Ovary (tissue), 9 donors: ENCODE data around the gene CYCS. TPM values are rescaled to one million over a fixed set of nuclear protein-coding genes. Genes with fewer than 3 reads are reported as not detected.
A peak's percentile ranks its signal among the peaks of the same experiment; 100 is the strongest.
"Not testable (repeated sequence)": the region's sequence is repeated elsewhere in the genome, so short reads cannot be mapped to it uniquely, and the experiment has no call there.

ENCODE experiments used
- DNase-seq, 5 donors: peaks; one replicate each; pipeline ENCODE4 v3.0.0-alpha.2; 2019 to 2020
- H3K27ac ChIP-seq, 2 donors: fragments of 200-600 bp; one replicate each; pipeline versions ENCODE4 v1.5.1 to v1.8.0; 2019 to 2022
- H3K27me3 ChIP-seq: fragments of 200-600 bp; one replicate; pipeline ENCODE4 v1.8.0; 2022
- H3K36me3 ChIP-seq: fragments of 200-600 bp; sonication (generic); one replicate; pipeline ENCODE4 v1.5.1; 2019
- H3K4me1 ChIP-seq: one replicate; pipeline ENCODE4 v1.8.1; 2013; ENCODE audit warnings: mild to moderate bottlenecking, moderate library complexity; ENCODE audit not compliant: insufficient read depth
- H3K4me3 ChIP-seq: fragments of 200-600 bp; sonication (generic); one replicate; pipeline ENCODE4 v1.5.1; 2017
- H3K9me3 ChIP-seq, 2 donors: fragments of 200-600 bp in 1 of 2; sonication (generic) in 1 of 2; one replicate each; pipeline versions ENCODE4 v1.5.1 to v1.8.1; 2013 to 2019; ENCODE audit warnings: mild to moderate bottlenecking in 1 of 2, moderate library complexity in 1 of 2
- EP300 ChIP-seq: sonication (generic); formaldehyde crosslinking; IDR thresholded peaks from one replicate; pipeline ENCODE4 v1.6.1; 2017; ENCODE audit warnings: antibody characterized with exemption
- POLR2A ChIP-seq: fragments of 450-650 bp; IDR thresholded peaks from one replicate; pipeline ENCODE4 v1.6.1; 2017; ENCODE audit warnings: antibody characterized with exemption, mild to moderate bottlenecking, moderate library complexity
- WGBS, 3 donors: extraction: QIAGEN DNeasy Blood & Tissue Kit in 1 of 3; methylation state at CpG; one replicate each; pipeline versions ENCODE4 v1.1.5 to v1.1.7; 2013 to 2017; 5-methylcytosine and 5-hydroxymethylcytosine counted together
- intact Hi-C, 4 donors: fragments of 100-400 bp; cut with DNase I; formaldehyde crosslinking; loops; one replicate each; pipeline versions ENCODE4 v1.11.0 to v1.15.1; 2022 to 2023
- polyA plus RNA-seq, 2 donors: library from polyadenylated mRNA; stranded (reverse); fragments of 200-250 nt in 1 of 2; fragments of 350-450 nt in 1 of 2; fragmentation: Illumina TruSeq in 1 of 2; extraction: RNeasy Lipid Tissue Mini Kit (QIAGEN cat#74804) in 1 of 2; gene quantifications; one replicate each; pipeline ENCODE4 v1.2.3, GENCODE V29; 2013 to 2014
- total RNA-seq, 7 donors: library from RNA; depleted of rRNA in 2 of 7; stranded (reverse); fragments of >200 nt in 2 of 7; fragmentation: NEBNext Ultra II Directional in 3 of 7; extraction: Animal tissue kit (Norgen Biotek cat#: 25700) in 3 of 7; gene quantifications; one replicate each; pipeline versions ENCODE4 v1.1.0 to v1.2.4, GENCODE V29; 2016 to 2023
- TF ChIP-seq, protein P1 (sequence below), 3 donors: fragments of 450-650 bp in 2 of 3; fragments of 200-600 bp in 1 of 3; IDR thresholded peaks; one replicate each; pipeline versions ENCODE4 v1.5.1 to v1.8.0; 2016 to 2022; ENCODE audit warnings: antibody characterized with exemption in 3 of 3, mild to moderate bottlenecking in 1 of 3
- donor health status: DM: no; HTN: no; CAD: no; lungs with moderate emphysema.
- donor health status: DM: no; HTN: no; CAD: no.
- donor health status: Bipolar disorder and iron deficiency.
- donor health status: DM: yes; HTN: yes; CAD: no.
- donor health status: DM: no; HTN: no; CAD: no.
- donor health status: DM: yes; HTN: yes; CAD: no.

CYCS gene
- total and polyA plus RNA-seq, 9 donors = 21.7 to 88.1 (median 46.4) TPM

DNA sequence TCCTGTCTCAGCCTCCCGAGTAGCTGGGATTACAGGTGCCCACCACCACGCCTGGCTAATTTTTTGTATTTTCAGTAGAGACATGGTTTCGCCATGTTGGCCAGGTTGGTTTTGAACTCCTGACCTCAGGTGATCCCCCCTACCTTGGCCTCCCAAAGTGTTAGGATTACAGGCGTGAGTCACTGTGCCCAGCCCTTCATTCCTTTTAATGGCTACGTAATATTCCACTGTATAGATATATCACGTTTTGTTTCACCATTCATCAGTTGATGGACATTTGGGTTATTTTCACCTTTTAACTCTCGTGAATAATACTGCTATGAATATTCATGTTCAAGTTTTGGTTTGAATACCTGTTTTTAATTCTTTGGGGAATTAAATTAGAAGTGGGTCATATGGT is 44.6 kb upstream of the CYCS start:
- intact Hi-C loops = no loop called here
- Histone ChIP-seq H3K27me3 (no peaks in the 10 kb centered on the region), H3K9me3 (no peaks in the 10 kb centered on the region), H3K4me3 (no peak overlapping the region), H3K36me3 (no peaks in the 10 kb centered on the region), H3K27ac (no peak overlapping the region), H3K4me1 (no peaks in the 10 kb centered on the region)
- 97 to 99% (median 97%) methylated on average over 7 of the region's 7 CpGs for WGBS, 3 donors
- no peak for DNase-seq
- TF ChIP-seq POLR2A (no peak), EP300 (no peak)
- TF ChIP-seq, protein P1, sequence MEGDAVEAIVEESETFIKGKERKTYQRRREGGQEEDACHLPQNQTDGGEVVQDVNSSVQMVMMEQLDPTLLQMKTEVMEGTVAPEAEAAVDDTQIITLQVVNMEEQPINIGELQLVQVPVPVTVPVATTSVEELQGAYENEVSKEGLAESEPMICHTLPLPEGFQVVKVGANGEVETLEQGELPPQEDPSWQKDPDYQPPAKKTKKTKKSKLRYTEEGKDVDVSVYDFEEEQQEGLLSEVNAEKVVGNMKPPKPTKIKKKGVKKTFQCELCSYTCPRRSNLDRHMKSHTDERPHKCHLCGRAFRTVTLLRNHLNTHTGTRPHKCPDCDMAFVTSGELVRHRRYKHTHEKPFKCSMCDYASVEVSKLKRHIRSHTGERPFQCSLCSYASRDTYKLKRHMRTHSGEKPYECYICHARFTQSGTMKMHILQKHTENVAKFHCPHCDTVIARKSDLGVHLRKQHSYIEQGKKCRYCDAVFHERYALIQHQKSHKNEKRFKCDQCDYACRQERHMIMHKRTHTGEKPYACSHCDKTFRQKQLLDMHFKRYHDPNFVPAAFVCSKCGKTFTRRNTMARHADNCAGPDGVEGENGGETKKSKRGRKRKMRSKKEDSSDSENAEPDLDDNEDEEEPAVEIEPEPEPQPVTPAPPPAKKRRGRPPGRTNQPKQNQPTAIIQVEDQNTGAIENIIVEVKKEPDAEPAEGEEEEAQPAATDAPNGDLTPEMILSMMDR (IDR thresholded peaks at IDR 0.05) = no peak

DNA sequence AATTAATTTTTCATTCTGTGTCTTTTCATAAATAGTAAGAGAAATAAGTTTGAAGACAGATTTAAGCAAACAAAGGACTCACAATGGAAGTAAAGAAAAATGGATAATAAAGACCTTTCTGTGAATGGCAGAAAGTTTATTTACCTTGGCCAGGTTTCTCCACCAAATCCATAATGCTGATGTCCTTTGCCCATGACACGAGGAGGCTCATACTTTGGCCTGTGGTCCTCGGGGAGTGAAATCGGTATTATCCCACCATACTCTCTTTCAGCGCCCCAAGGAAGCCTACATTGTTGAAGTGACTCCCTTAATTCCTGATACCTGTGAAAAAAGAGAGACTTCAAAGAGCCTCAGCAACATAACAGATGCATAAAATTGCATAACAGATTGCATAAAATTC is 43.1 kb upstream of the CYCS start:
- H3K36me3 ChIP-seq = no peaks in the 10 kb centered on the region
- no peak overlapping the region for H3K27ac ChIP-seq
- no peak overlapping the region for H3K4me3 ChIP-seq
- intact Hi-C loops = no loop called here
- H3K27me3 ChIP-seq = no peaks in the 10 kb centered on the region
- no peak for DNase-seq
- TF ChIP-seq, protein P1 (IDR thresholded peaks at IDR 0.05) = no peak
- TF ChIP-seq POLR2A (no peak), EP300 (no peak)
- WGBS, 3 donors = 76 to 87% (median 85%) methylated on average over 4 of the region's 4 CpGs
- no peaks in the 10 kb centered on the region for H3K4me1 ChIP-seq
- no peaks in the 10 kb centered on the region for H3K9me3 ChIP-seq

DNA sequence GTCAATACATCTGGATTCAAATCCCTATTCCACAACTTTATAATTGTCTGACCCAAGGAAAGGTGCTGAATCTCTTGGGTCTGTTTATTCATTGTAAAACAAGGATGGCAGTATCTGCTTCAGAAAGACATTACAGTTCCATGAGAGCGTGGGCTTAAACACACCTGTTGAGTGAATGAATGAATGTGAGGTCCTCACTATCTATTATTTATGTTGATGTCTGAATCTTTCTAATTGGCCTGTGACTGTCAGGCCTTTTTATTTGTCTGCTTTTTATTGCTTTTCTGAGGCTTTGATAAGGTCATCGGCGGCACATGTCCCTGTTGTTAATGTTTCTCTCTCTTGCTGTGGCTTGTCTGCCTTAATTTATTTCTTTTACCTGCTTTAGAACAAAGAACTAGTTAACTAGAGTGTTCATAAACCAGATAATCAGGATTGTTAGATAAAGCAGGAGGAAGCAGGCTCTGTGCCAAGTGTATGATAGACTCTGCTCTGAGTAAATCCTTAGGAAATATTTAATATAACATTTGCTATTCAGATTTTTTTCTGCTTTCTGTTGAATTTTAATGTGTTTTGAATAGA is 42.3 kb upstream of the CYCS start:
- TF ChIP-seq, protein P1 (IDR thresholded peaks at IDR 0.05) = no peak
- TF ChIP-seq POLR2A = no peak
- TF ChIP-seq EP300 = no peak
- no peaks in the 10 kb centered on the region for H3K9me3 ChIP-seq
- H3K36me3 ChIP-seq = no peaks in the 10 kb centered on the region
- H3K4me3 ChIP-seq = no peak overlapping the region
- H3K4me1 ChIP-seq = no peaks in the 10 kb centered on the region
- intact Hi-C loops = no loop called here
- H3K27ac ChIP-seq = no peak overlapping the region
- no peak for DNase-seq
- H3K27me3 ChIP-seq = no peaks in the 10 kb centered on the region
- 71 to 83% (median 82%) methylated on average over 3 of the region's 3 CpGs for WGBS, 3 donors

DNA sequence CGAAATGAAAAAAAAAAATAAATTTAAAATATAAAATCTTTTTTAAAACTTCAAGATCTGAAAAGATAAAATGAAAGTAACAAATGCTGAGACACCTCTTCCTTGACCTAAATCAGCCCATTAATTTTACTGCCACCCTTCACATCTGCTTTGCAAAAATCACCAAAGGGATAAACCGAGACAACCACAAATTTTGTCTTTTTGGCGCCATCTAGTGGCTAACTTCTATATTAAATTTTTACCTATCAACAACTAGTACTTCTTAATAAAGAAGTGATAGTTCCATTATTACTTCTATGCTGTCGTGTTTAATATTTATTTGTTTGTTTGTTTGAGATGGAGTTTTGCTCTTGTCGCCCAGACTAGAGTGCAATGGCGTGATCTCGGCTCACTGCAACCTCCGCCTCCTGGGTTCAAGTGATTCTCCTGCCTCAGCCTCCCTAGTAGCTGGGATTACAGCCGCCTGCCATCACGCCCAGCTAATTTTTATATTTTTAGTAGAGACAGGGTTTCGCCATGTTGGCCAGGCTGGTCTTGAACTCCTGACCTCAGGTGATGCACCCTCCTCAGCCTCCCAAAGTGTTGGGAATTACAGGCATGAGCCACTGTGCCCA is 35.0 kb upstream of the CYCS start:
- H3K27me3 ChIP-seq, intact Hi-C loops, DNase-seq, H3K9me3 ChIP-seq, H3K36me3 ChIP-seq, H3K4me1 ChIP-seq, H3K27ac ChIP-seq, H3K4me3 ChIP-seq: not testable (repeated sequence)
- TF ChIP-seq, protein P1 (IDR thresholded peaks at IDR 0.05) = peak in 2 of 3 donors; percentile 16 to 41
- 54 to 67% (median 55%) methylated on average over 11 of the region's 11 CpGs for WGBS, 3 donors
